Neural cell (in vitro differentiated cells): ENCODE measurements around the gene MAOB.

Experiments used
- EP300 ChIP-seq: fragments of 450-650 bp; conservative IDR thresholded peaks from 2 replicates; pipeline ENCODE4 v1.6.1; 2014; ENCODE audit warnings: antibody characterized with exemption, mild to moderate bottlenecking, moderate library complexity; ENCODE audit not compliant: poor library complexity, severe bottlenecking
- EZH2 ChIP-seq: fragments of 200-600, 300-800 bp; shearing (Covaris generic), sonication (generic); IDR thresholded peaks from 2 replicates; pipeline ENCODE4 v1.6.1; 2014; ENCODE audit warnings: antibody characterized with exemption, low read length, borderline replicate concordance, mild to moderate bottlenecking; ENCODE audit not compliant: insufficient read depth, poor library complexity, severe bottlenecking
- POLR2AphosphoS5 ChIP-seq: IDR thresholded peaks from 2 replicates; pipeline ENCODE4 v1.6.1; 2012
- RAD21 ChIP-seq: fragments of 450-650 bp; conservative IDR thresholded peaks from 2 replicates; pipeline ENCODE4 v1.6.1; 2014; ENCODE audit warnings: antibody characterized with exemption, mild to moderate bottlenecking, moderate library complexity
- SMC3 ChIP-seq: fragments of 450-650 bp; conservative IDR thresholded peaks from 2 replicates; pipeline ENCODE4 v1.6.1; 2014; ENCODE audit warnings: antibody characterized with exemption, mild to moderate bottlenecking, moderate library complexity; ENCODE audit not compliant: poor library complexity
- TF ChIP-seq, protein P1 (sequence below): fragments of 450-650 bp; IDR thresholded peaks from 2 replicates; pipeline ENCODE4 v1.5.1; 2014; ENCODE audit warnings: antibody characterized with exemption, mild to moderate bottlenecking, moderate library complexity; ENCODE audit not compliant: poor library complexity, severe bottlenecking

DNA sequence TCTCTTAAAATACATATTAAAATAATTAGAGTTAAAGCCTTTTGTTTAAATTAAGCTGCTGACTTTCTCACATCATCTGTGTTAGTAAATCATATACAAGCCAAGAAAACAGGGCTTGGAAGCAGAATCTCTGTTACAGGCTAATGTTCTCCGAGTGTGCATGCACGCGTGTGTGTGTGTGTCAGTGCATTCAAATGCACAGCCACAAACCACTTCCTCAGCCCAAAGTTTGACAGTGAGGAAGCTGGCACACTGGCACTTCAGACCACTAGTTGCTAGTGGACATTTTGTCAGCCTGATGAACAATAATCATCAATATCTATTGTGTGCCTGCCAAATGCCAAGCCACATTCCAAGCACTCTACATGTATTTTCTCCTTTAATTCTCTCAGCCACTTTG lies 5.6 kb downstream of the MAOB start:
- TF ChIP-seq EP300 = no peak
- TF ChIP-seq EZH2 = no peak
- no peak for TF ChIP-seq RAD21
- TF ChIP-seq, protein P1, sequence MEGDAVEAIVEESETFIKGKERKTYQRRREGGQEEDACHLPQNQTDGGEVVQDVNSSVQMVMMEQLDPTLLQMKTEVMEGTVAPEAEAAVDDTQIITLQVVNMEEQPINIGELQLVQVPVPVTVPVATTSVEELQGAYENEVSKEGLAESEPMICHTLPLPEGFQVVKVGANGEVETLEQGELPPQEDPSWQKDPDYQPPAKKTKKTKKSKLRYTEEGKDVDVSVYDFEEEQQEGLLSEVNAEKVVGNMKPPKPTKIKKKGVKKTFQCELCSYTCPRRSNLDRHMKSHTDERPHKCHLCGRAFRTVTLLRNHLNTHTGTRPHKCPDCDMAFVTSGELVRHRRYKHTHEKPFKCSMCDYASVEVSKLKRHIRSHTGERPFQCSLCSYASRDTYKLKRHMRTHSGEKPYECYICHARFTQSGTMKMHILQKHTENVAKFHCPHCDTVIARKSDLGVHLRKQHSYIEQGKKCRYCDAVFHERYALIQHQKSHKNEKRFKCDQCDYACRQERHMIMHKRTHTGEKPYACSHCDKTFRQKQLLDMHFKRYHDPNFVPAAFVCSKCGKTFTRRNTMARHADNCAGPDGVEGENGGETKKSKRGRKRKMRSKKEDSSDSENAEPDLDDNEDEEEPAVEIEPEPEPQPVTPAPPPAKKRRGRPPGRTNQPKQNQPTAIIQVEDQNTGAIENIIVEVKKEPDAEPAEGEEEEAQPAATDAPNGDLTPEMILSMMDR = no peak
- no peak for TF ChIP-seq SMC3
- TF ChIP-seq POLR2AphosphoS5 = no peak
